CD14-positive monocyte (primary cell): ENCODE data around the gene NEU1. TPM values are rescaled to one million over a fixed set of nuclear protein-coding genes. Genes with fewer than 3 reads are reported as not detected.
A peak's percentile ranks its signal among the peaks of the same experiment; 100 is the strongest.

Experiments
- DNase-seq, 3 donors: peaks; one replicate each; pipeline ENCODE4 v3.0.0-alpha.2; 2011 to 2022
- H2AFZ ChIP-seq: 2 replicates; pipeline ENCODE4 v1.6.0; 2012; ENCODE audit warnings: mild to moderate bottlenecking, low read depth, low read length, inconsistent platforms; ENCODE audit not compliant: insufficient read depth, poor library complexity, severe bottlenecking
- H3K27ac ChIP-seq, 2 donors: 1 replicate in 1 of 2; 2 replicates in 1 of 2; pipeline ENCODE4 v1.5.1; 2012 to 2013; ENCODE audit warnings: low read length in 2 of 2, control low read depth in 1 of 2, inconsistent platforms in 1 of 2, low read depth in 1 of 2, mild to moderate bottlenecking in 1 of 2
- H3K27me3 ChIP-seq, 2 donors: one replicate each; pipeline versions ENCODE4 v1.6.0 to v1.6.1; 2011 to 2013; ENCODE audit warnings: low read length in 2 of 2; ENCODE audit not compliant: control insufficient read depth in 2 of 2, insufficient read depth in 2 of 2
- H3K36me3 ChIP-seq, 2 donors: replicated peaks in 1 of 2; 1 replicate in 1 of 2; 2 replicates in 1 of 2; pipeline versions ENCODE4 v1.5.1 to v1.6.1; 2012 to 2013; ENCODE audit warnings: low read length in 2 of 2, control low read depth in 1 of 2, inconsistent platforms in 1 of 2, mild to moderate bottlenecking in 1 of 2; ENCODE audit not compliant: insufficient read depth in 2 of 2, control insufficient read depth in 1 of 2
- H3K4me1 ChIP-seq, 2 donors: 1 replicate in 1 of 2; 2 replicates in 1 of 2; pipeline versions ENCODE4 v1.5.1 to v1.6.1; 2012 to 2013; ENCODE audit warnings: low read length in 2 of 2, control low read depth in 1 of 2, inconsistent platforms in 1 of 2, mild to moderate bottlenecking in 1 of 2, moderate library complexity in 1 of 2; ENCODE audit not compliant: insufficient read depth in 2 of 2, control insufficient read depth in 1 of 2
- H3K4me2 ChIP-seq: replicated peaks from 2 replicates; pipeline ENCODE3; 2012; ENCODE audit warnings: low read length, moderate library complexity, mild to moderate bottlenecking; ENCODE audit not compliant: poor library complexity, severe bottlenecking; ENCODE audit errors: extremely low read depth
- H3K4me3 ChIP-seq, 3 experiments: fragments of 200-600 bp in 1 of 3; sonication (generic) in 1 of 3; replicated peaks in 1 of 3; 1 replicate in 2 of 3; 2 replicates in 1 of 3; pipeline ENCODE4 v1.5.1; 2011 to 2013; ENCODE audit warnings: low read length in 3 of 3, mild to moderate bottlenecking in 3 of 3, control low read depth in 2 of 3, low read depth in 2 of 3, inconsistent platforms in 1 of 3, moderate library complexity in 1 of 3
- H3K79me2 ChIP-seq: 2 replicates; pipeline ENCODE4 v1.6.0; 2012; ENCODE audit warnings: mild to moderate bottlenecking, control low read depth, inconsistent platforms, low read length, moderate library complexity; ENCODE audit not compliant: insufficient read depth
- H3K9ac ChIP-seq: 2 replicates; pipeline ENCODE4 v1.6.0; 2017; ENCODE audit warnings: low read length, mild to moderate bottlenecking; ENCODE audit not compliant: insufficient read depth, poor library complexity, severe bottlenecking
- H3K9me3 ChIP-seq, 2 donors: replicated peaks in 1 of 2; 1 replicate in 1 of 2; 2 replicates in 1 of 2; pipeline versions ENCODE4 v1.5.1 to v1.6.1; 2012 to 2013; ENCODE audit warnings: low read length in 2 of 2, control low read depth in 1 of 2; ENCODE audit not compliant: control insufficient read depth in 1 of 2, insufficient read depth in 1 of 2
- H4K20me1 ChIP-seq: 2 replicates; pipeline ENCODE4 v1.6.0; 2012; ENCODE audit warnings: mild to moderate bottlenecking, low read length, control low read depth, moderate library complexity; ENCODE audit not compliant: insufficient read depth
- H3K27ac Mint-ChIP-seq, 7 donors: one replicate each; pipeline ENCODE4 v1.8.0; 2020; ENCODE audit warnings: mild to moderate bottlenecking in 7 of 7, mixed read lengths in 7 of 7, moderate library complexity in 6 of 7, inconsistent platforms in 2 of 7
- H3K27me3 Mint-ChIP-seq, 3 donors: one replicate each; pipeline ENCODE4 v1.8.0; 2021 to 2022; ENCODE audit warnings: low read depth in 3 of 3, mild to moderate bottlenecking in 3 of 3, mixed read lengths in 3 of 3, moderate library complexity in 3 of 3, inconsistent platforms in 1 of 3
- H3K36me3 Mint-ChIP-seq, 2 donors: one replicate each; pipeline ENCODE4 v1.8.0; 2020; ENCODE audit warnings: mixed read lengths in 2 of 2, inconsistent platforms in 1 of 2, mild to moderate bottlenecking in 1 of 2
- H3K4me1 Mint-ChIP-seq: one replicate; pipeline ENCODE4 v1.8.0; 2020; ENCODE audit warnings: mild to moderate bottlenecking, mixed read lengths
- H3K4me3 Mint-ChIP-seq, 2 donors: one replicate each; pipeline ENCODE4 v1.8.0; 2020; ENCODE audit warnings: mild to moderate bottlenecking in 2 of 2, mixed read lengths in 2 of 2, moderate library complexity in 1 of 2
- H3K9me3 Mint-ChIP-seq, 7 donors: one replicate each; pipeline ENCODE4 v1.8.0; 2020 to 2022; ENCODE audit warnings: mixed read lengths in 7 of 7, mild to moderate bottlenecking in 6 of 7, moderate library complexity in 6 of 7, inconsistent platforms in 2 of 7
- WGBS: methylation state at CpG from one replicate; pipeline ENCODE4 v1.1.5; 2013; ENCODE audit warnings: missing lambda C conversion rate; ENCODE audit not compliant: insufficient coverage; 5-methylcytosine and 5-hydroxymethylcytosine counted together
- intact Hi-C, 2 donors: fragments of 100-400 bp; cut with micrococcal nuclease; formaldehyde crosslinking; loops; one replicate each; pipeline versions ENCODE4 v1.15.0 to v1.15.1; 2023
- polyA plus RNA-seq, 3 donors: library from polyadenylated mRNA; depleted of rRNA in 1 of 3; unstranded in 2 of 3; stranded (reverse) in 1 of 3; fragments of 300-500 nt in 2 of 3; fragments of >200 nt in 1 of 3; fragmentation: Illumina TruSeq in 2 of 3; gene quantifications; 1 replicate in 2 of 3; 2 replicates in 1 of 3; pipeline ENCODE4 v1.2.3, GENCODE V29; 2012 to 2021
- TF ChIP-seq, protein P1 (sequence below): fragments of 200-600 bp; IDR thresholded peaks from one replicate; pipeline ENCODE4 v1.8.0; 2022; ENCODE audit warnings: antibody characterized with exemption, mild to moderate bottlenecking

The NEU1 gene
- polyA plus RNA-seq, 3 donors, result 70.2 to 89.5 (median 81.8) TPM

DNA sequence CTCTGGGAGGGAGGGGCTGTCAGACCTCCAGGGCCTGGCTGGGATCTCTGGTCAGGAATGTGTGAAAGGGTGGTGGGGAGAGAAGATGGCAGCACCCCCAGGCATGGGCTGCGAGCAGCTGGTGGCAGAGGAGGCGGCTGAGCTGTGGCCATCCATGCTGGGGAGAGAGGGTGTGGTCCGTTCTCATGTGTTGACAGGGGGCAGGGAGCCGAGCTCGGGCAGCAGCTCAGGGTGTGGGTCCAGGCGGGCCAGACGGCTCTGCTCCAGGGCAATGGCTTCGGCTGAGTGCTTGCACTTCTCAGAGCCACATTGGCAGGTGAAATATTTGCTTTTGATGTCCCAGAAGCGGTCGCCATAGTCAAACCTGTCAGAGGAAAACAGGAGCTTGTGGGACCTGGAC is 17.3 kb upstream of the NEU1 start:
- H3K79me2 ChIP-seq, result no peaks in the 10 kb centered on the region
- Mint-ChIP-seq H3K36me3 (peaks cover 47 to 60% of the 10 kb centered on the region in 2 donors), H3K27me3 (peaks cover 5 to 7% (median 5%) of the 10 kb centered on the region in 3 donors), H3K4me1 (no peaks in the 10 kb centered on the region), H3K27ac (peak overlapping the region in 3 of 7 donors; percentile 50 to 53 (median 51)), H3K4me3 (no peak overlapping the region), H3K9me3 (peaks cover 0 to 1% (median 0%) of the 10 kb centered on the region in 7 donors)
- no peak overlapping the region for H3K4me2 ChIP-seq
- H3K4me1 ChIP-seq, result no peaks in the 10 kb centered on the region
- H3K27me3 ChIP-seq, result no peaks in the 10 kb centered on the region
- H3K36me3 ChIP-seq, result peaks cover 52 to 54% of the 10 kb centered on the region in 2 donors
- H3K27ac ChIP-seq, result no peak overlapping the region
- TF ChIP-seq, protein P1, sequence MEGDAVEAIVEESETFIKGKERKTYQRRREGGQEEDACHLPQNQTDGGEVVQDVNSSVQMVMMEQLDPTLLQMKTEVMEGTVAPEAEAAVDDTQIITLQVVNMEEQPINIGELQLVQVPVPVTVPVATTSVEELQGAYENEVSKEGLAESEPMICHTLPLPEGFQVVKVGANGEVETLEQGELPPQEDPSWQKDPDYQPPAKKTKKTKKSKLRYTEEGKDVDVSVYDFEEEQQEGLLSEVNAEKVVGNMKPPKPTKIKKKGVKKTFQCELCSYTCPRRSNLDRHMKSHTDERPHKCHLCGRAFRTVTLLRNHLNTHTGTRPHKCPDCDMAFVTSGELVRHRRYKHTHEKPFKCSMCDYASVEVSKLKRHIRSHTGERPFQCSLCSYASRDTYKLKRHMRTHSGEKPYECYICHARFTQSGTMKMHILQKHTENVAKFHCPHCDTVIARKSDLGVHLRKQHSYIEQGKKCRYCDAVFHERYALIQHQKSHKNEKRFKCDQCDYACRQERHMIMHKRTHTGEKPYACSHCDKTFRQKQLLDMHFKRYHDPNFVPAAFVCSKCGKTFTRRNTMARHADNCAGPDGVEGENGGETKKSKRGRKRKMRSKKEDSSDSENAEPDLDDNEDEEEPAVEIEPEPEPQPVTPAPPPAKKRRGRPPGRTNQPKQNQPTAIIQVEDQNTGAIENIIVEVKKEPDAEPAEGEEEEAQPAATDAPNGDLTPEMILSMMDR, result no peak
- no peak overlapping the region for H3K9ac ChIP-seq
- DNase-seq, result peak in 1 of 3 donors; percentile 3
- H4K20me1 ChIP-seq, result no peaks in the 10 kb centered on the region
- WGBS, result 97% methylated on average over 10 of the region's 10 CpGs
- intact Hi-C loops, result no loop called here
- no peak overlapping the region for H2AFZ ChIP-seq
- no peak overlapping the region for H3K4me3 ChIP-seq
- H3K9me3 ChIP-seq, result no peaks in the 10 kb centered on the region

- intact Hi-C loops, result no loop called here
- Mint-ChIP-seq H3K4me1 (no peaks in the 10 kb centered on the region), H3K27me3 (peaks cover 5 to 7% (median 5%) of the 10 kb centered on the region in 3 donors), H3K9me3 (peaks cover 0 to 1% (median 0%) of the 10 kb centered on the region in 7 donors), H3K36me3 (peaks cover 44 to 52% of the 10 kb centered on the region in 2 donors), H3K27ac (peak overlapping the region in 1 of 7 donors; percentile 42), H3K4me3 (peak overlapping the region in 1 of 2 donors; percentile 31)
- H4K20me1 ChIP-seq, result no peaks in the 10 kb centered on the region
- DNase-seq, result no peak
- H3K9ac ChIP-seq, result no peak overlapping the region
- H3K4me1 ChIP-seq, result no peaks in the 10 kb centered on the region
- no peaks in the 10 kb centered on the region for H3K27me3 ChIP-seq
- no peak overlapping the region for H3K4me2 ChIP-seq
- H3K27ac ChIP-seq, result no peak overlapping the region
- WGBS, result 70% methylated on average over 11 of the region's 13 CpGs
- TF ChIP-seq, protein P1, result no peak
- no peak overlapping the region for H3K4me3 ChIP-seq
- no peak overlapping the region for H2AFZ ChIP-seq
- H3K36me3 ChIP-seq, result peaks cover 44 to 46% of the 10 kb centered on the region in 2 donors
- H3K9me3 ChIP-seq, result no peaks in the 10 kb centered on the region
- no peaks in the 10 kb centered on the region for H3K79me2 ChIP-seq
Measured at GRCh38 chr6:31879143-31879542, 16.5 kb upstream of the NEU1 start.
